OCI-LY7 (cell line): ENCODE measurements around the gene NRCAM.

Experiments
- EZH2phosphoT487 ChIP-seq: fragments of 200-600 bp; sonication (generic); IDR thresholded peaks from 2 replicates; pipeline ENCODE4 v1.6.1; 2018; ENCODE audit warnings: low read depth, borderline replicate concordance, mild to moderate bottlenecking, mixed run types, antibody characterized with exemption, low read length, moderate library complexity, mixed read lengths
- TF ChIP-seq, protein P1 (sequence below): fragments of 200-600 bp; sonication (generic); conservative IDR thresholded peaks from 2 replicates; pipeline ENCODE4 v1.5.1; 2014; ENCODE audit warnings: mild to moderate bottlenecking, antibody characterized with exemption, low read length, moderate library complexity, mixed read lengths

GRCh38 chr7:108497082-108497725 is 41.0 kb upstream of the NRCAM start:
- TF ChIP-seq, protein P1, sequence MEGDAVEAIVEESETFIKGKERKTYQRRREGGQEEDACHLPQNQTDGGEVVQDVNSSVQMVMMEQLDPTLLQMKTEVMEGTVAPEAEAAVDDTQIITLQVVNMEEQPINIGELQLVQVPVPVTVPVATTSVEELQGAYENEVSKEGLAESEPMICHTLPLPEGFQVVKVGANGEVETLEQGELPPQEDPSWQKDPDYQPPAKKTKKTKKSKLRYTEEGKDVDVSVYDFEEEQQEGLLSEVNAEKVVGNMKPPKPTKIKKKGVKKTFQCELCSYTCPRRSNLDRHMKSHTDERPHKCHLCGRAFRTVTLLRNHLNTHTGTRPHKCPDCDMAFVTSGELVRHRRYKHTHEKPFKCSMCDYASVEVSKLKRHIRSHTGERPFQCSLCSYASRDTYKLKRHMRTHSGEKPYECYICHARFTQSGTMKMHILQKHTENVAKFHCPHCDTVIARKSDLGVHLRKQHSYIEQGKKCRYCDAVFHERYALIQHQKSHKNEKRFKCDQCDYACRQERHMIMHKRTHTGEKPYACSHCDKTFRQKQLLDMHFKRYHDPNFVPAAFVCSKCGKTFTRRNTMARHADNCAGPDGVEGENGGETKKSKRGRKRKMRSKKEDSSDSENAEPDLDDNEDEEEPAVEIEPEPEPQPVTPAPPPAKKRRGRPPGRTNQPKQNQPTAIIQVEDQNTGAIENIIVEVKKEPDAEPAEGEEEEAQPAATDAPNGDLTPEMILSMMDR: peak; percentile 97
- no peak for TF ChIP-seq EZH2phosphoT487
